ENCODE results near the gene MSRB3. TPM values are rescaled to one million over a fixed set of nuclear protein-coding genes. Genes with fewer than 3 reads are reported as not detected.
A peak's percentile ranks its signal among the peaks of the same experiment; 100 is the strongest.

Gene MSRB3
- total and polyA plus RNA-seq, 4 donors: 1.0 to 5.2 (median 3.1) TPM

DNA sequence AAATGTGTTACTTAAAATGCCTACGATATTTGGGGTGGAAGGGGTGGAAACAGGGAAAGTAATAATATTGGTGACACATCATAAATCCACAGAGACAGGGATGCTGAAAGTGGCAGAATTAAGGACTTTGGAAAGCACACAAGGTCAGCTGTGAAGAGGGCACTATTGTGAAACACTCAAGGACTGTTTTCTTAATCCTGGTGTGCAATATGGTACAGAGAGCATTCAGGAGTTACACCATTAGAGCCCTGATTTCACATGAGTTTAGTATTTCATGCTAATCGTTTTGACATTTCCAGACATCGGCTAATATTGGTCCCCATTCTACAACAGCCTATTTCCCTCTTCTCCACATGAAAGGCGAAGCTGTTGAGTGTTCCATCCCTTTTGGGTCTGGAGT is 219.2 kb downstream of the MSRB3 start:
- H3K27me3 ChIP-seq (ENCODE audit: control insufficient read depth in 4 of 4, insufficient read depth in 4 of 4, low read length in 3 of 4): no peaks in the 10 kb centered on the region
- H3K9ac ChIP-seq (ENCODE audit: low read depth in 1 of 2, low read length in 2 of 2): no peak overlapping the region
- no peaks in the 10 kb centered on the region for H3K36me3 ChIP-seq (ENCODE audit: control insufficient read depth in 4 of 4, insufficient read depth in 3 of 4, low read depth in 1 of 4, low read length in 3 of 4)
- TF ChIP-seq HNF4G (IDR thresholded peaks at IDR 0.05) (no peak), RXRA (IDR thresholded peaks at IDR 0.05) (peak in 1 of 2 donors; percentile 22), TAF1 (conservative IDR thresholded peaks at IDR 0.05) (no peak), HNF4A (conservative IDR thresholded peaks at IDR 0.05) (peak; percentile 53 to 67)
- TF ChIP-seq, protein P1, sequence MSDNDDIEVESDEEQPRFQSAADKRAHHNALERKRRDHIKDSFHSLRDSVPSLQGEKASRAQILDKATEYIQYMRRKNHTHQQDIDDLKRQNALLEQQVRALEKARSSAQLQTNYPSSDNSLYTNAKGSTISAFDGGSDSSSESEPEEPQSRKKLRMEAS (IDR thresholded peaks at IDR 0.05): no peak
- H3K4me1 ChIP-seq (ENCODE audit: control insufficient read depth in 4 of 4, insufficient read depth in 4 of 4, low read length in 3 of 4): peaks cover 0 to 4% (median 2%) of the 10 kb centered on the region in 4 donors
- 66% methylated on average over 4 of the region's 4 CpGs for WGBS
- H3K4me3 ChIP-seq (ENCODE audit: low read depth in 1 of 3, low read length in 3 of 3): no peak overlapping the region
- H3K9me3 ChIP-seq (ENCODE audit: control insufficient read depth in 4 of 4, low read length in 3 of 4): no peaks in the 10 kb centered on the region
- DNase-seq (ENCODE audit: low spot score): no peak
- H3K27ac ChIP-seq (ENCODE audit: low read depth in 1 of 2, low read length in 2 of 2): no peak overlapping the region

DNA sequence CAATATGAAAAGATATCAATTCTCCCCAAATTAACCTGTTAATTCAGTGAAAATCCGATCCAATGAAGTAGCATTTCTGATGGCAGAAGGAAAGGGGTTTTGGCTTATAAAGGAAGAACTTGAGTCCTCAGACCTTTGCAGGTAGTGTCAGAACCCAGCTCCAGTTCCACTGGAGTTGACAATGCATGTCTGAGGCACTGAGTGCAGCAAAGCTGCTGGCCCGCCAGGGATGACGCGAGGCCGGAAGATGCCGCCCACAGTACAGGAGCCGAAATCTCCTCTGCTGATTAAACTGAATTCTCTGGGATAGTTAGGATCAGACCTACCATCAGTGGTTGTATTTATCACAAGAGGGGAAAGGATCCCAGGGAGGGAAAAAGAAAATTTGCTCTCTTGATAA is 220.7 kb downstream of the MSRB3 start:
- no peak overlapping the region for H3K4me3 ChIP-seq (ENCODE audit: low read depth in 1 of 3, low read length in 3 of 3)
- TF ChIP-seq HNF4A (conservative IDR thresholded peaks at IDR 0.05) (no peak), TAF1 (conservative IDR thresholded peaks at IDR 0.05) (no peak), FOXA1 (IDR thresholded peaks at IDR 0.05) (no peak), NR2F2 (IDR thresholded peaks at IDR 0.05) (no peak), EGR1 (IDR thresholded peaks at IDR 0.05; ENCODE audit: low read depth in 2 of 2) (no peak), RXRA (IDR thresholded peaks at IDR 0.05) (no peak), GABPA (IDR thresholded peaks at IDR 0.05 in 1 of 2, conservative IDR thresholded peaks at IDR 0.05 in 1 of 2) (no peak), YY1 (IDR thresholded peaks at IDR 0.05) (no peak), FOXA2 (IDR thresholded peaks at IDR 0.05) (no peak), SP1 (IDR thresholded peaks at IDR 0.05) (no peak), JUND (IDR thresholded peaks at IDR 0.05) (no peak), RAD21 (IDR thresholded peaks at IDR 0.05) (no peak), HNF4G (IDR thresholded peaks at IDR 0.05) (no peak)
- TF ChIP-seq, protein P1 (IDR thresholded peaks at IDR 0.05): no peak
- TF ChIP-seq, protein P2, sequence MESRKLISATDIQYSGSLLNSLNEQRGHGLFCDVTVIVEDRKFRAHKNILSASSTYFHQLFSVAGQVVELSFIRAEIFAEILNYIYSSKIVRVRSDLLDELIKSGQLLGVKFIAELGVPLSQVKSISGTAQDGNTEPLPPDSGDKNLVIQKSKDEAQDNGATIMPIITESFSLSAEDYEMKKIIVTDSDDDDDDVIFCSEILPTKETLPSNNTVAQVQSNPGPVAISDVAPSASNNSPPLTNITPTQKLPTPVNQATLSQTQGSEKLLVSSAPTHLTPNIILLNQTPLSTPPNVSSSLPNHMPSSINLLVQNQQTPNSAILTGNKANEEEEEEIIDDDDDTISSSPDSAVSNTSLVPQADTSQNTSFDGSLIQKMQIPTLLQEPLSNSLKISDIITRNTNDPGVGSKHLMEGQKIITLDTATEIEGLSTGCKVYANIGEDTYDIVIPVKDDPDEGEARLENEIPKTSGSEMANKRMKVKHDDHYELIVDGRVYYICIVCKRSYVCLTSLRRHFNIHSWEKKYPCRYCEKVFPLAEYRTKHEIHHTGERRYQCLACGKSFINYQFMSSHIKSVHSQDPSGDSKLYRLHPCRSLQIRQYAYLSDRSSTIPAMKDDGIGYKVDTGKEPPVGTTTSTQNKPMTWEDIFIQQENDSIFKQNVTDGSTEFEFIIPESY (IDR thresholded peaks at IDR 0.05): no peak
- TF ChIP-seq, protein P3, sequence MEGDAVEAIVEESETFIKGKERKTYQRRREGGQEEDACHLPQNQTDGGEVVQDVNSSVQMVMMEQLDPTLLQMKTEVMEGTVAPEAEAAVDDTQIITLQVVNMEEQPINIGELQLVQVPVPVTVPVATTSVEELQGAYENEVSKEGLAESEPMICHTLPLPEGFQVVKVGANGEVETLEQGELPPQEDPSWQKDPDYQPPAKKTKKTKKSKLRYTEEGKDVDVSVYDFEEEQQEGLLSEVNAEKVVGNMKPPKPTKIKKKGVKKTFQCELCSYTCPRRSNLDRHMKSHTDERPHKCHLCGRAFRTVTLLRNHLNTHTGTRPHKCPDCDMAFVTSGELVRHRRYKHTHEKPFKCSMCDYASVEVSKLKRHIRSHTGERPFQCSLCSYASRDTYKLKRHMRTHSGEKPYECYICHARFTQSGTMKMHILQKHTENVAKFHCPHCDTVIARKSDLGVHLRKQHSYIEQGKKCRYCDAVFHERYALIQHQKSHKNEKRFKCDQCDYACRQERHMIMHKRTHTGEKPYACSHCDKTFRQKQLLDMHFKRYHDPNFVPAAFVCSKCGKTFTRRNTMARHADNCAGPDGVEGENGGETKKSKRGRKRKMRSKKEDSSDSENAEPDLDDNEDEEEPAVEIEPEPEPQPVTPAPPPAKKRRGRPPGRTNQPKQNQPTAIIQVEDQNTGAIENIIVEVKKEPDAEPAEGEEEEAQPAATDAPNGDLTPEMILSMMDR (IDR thresholded peaks at IDR 0.05; ENCODE audit: low read depth, low read length, missing input control): no peak
- TF ChIP-seq, protein P4, sequence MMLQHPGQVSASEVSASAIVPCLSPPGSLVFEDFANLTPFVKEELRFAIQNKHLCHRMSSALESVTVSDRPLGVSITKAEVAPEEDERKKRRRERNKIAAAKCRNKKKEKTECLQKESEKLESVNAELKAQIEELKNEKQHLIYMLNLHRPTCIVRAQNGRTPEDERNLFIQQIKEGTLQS (IDR thresholded peaks at IDR 0.05): no peak
- TF ChIP-seq, protein P5, sequence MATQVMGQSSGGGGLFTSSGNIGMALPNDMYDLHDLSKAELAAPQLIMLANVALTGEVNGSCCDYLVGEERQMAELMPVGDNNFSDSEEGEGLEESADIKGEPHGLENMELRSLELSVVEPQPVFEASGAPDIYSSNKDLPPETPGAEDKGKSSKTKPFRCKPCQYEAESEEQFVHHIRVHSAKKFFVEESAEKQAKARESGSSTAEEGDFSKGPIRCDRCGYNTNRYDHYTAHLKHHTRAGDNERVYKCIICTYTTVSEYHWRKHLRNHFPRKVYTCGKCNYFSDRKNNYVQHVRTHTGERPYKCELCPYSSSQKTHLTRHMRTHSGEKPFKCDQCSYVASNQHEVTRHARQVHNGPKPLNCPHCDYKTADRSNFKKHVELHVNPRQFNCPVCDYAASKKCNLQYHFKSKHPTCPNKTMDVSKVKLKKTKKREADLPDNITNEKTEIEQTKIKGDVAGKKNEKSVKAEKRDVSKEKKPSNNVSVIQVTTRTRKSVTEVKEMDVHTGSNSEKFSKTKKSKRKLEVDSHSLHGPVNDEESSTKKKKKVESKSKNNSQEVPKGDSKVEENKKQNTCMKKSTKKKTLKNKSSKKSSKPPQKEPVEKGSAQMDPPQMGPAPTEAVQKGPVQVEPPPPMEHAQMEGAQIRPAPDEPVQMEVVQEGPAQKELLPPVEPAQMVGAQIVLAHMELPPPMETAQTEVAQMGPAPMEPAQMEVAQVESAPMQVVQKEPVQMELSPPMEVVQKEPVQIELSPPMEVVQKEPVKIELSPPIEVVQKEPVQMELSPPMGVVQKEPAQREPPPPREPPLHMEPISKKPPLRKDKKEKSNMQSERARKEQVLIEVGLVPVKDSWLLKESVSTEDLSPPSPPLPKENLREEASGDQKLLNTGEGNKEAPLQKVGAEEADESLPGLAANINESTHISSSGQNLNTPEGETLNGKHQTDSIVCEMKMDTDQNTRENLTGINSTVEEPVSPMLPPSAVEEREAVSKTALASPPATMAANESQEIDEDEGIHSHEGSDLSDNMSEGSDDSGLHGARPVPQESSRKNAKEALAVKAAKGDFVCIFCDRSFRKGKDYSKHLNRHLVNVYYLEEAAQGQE (IDR thresholded peaks at IDR 0.05): no peak
- H3K27me3 ChIP-seq (ENCODE audit: control insufficient read depth in 4 of 4, insufficient read depth in 4 of 4, low read length in 3 of 4): no peaks in the 10 kb centered on the region
- 94% methylated on average over 7 of the region's 7 CpGs for WGBS
- peaks cover 0 to 4% (median 2%) of the 10 kb centered on the region in 4 donors for H3K4me1 ChIP-seq (ENCODE audit: control insufficient read depth in 4 of 4, insufficient read depth in 4 of 4, low read length in 3 of 4)
- no peaks in the 10 kb centered on the region for H3K9me3 ChIP-seq (ENCODE audit: control insufficient read depth in 4 of 4, low read length in 3 of 4)
- no peaks in the 10 kb centered on the region for H3K36me3 ChIP-seq (ENCODE audit: control insufficient read depth in 4 of 4, insufficient read depth in 3 of 4, low read depth in 1 of 4, low read length in 3 of 4)
- no peak overlapping the region for H3K27ac ChIP-seq (ENCODE audit: low read depth in 1 of 2, low read length in 2 of 2)
- no peak overlapping the region for H3K9ac ChIP-seq (ENCODE audit: low read depth in 1 of 2, low read length in 2 of 2)
- DNase-seq (ENCODE audit: low spot score): no peak

All from liver (tissue), 9 donors.